SK-N-SH (cell line): ENCODE data around the gene C13orf42. TPM values are rescaled to one million over a fixed set of nuclear protein-coding genes. Genes with fewer than 3 reads are reported as not detected.

Experiments
- CTCF ChIA-PET: fragments of 300-600, 350-600 bp; formaldehyde crosslinking; extraction: SDS; loops from one replicate; lab custom pipeline; 2021; lab: Yijun Ruan, JAX
- POLR2A ChIA-PET: fragments of 350-600 bp; sonication (Branson Sonifier 250); formaldehyde crosslinking; extraction: SDS; loops from one replicate; lab custom pipeline; 2020; ENCODE audit warnings: antibody characterized with exemption, inconsistent platforms; lab: Yijun Ruan, JAX
- DNase-seq: peaks from one replicate; pipeline ENCODE4 v3.0.0; 2012
- H2AFZ ChIP-seq: fragments of 200-600 bp; sonication (generic); 2 replicates; pipeline ENCODE4 v1.8.1; 2016; ENCODE audit warnings: antibody characterized with exemption, mild to moderate bottlenecking, low read depth
- H3F3A ChIP-seq: fragments of 200-600 bp; sonication (generic); replicated peaks from 2 replicates; pipeline ENCODE3; 2016; ENCODE audit warnings: antibody characterized with exemption, mild to moderate bottlenecking; ENCODE audit not compliant: insufficient read depth
- H3K27ac ChIP-seq, 2 experiments: fragments of 200-500 bp in 1 of 2; fragments of 200-600 bp in 1 of 2; sonication (Bioruptor generic) in 1 of 2; sonication (generic), shearing (Covaris generic) in 1 of 2; 2 replicates each; pipeline versions ENCODE4 v1.5.1 to v1.6.1; 2014 to 2016; ENCODE audit warnings: low read depth in 2 of 2, inconsistent platforms in 1 of 2, low read length in 1 of 2, mild to moderate bottlenecking in 1 of 2, mixed read lengths in 1 of 2
- H3K27me3 ChIP-seq: fragments of 200-600 bp; sonication (generic), shearing (Covaris generic); 2 replicates; pipeline ENCODE4 v1.6.1; 2016; ENCODE audit warnings: mixed run types; ENCODE audit not compliant: insufficient read depth
- H3K36me3 ChIP-seq, 2 experiments: fragments of 200-500 bp in 1 of 2; fragments of 200-600 bp in 1 of 2; sonication (Bioruptor generic) in 1 of 2; sonication (generic) in 1 of 2; replicated peaks in 1 of 2; 2 replicates each; pipeline versions ENCODE3 to v1.5.1; 2014 to 2016; ENCODE audit warnings: low read length in 1 of 2, mild to moderate bottlenecking in 1 of 2; ENCODE audit not compliant: insufficient read depth in 2 of 2, control insufficient read depth in 1 of 2
- H3K4me1 ChIP-seq, 2 experiments: fragments of 200-500 bp in 1 of 2; fragments of 200-600 bp in 1 of 2; sonication (Bioruptor generic) in 1 of 2; sonication (generic), shearing (Covaris generic) in 1 of 2; 2 replicates each; pipeline versions ENCODE4 v1.5.1 to v1.6.1; 2014 to 2016; ENCODE audit warnings: low read depth in 1 of 2, low read length in 1 of 2, mixed run types in 1 of 2; ENCODE audit not compliant: insufficient read depth in 2 of 2, control insufficient read depth in 1 of 2
- H3K4me2 ChIP-seq: fragments of 200-600 bp; sonication (generic), shearing (Covaris generic); 2 replicates; pipeline ENCODE4 v1.6.1; 2017; ENCODE audit warnings: mixed run types
- H3K4me3 ChIP-seq, 2 experiments: fragments of 200-500 bp in 1 of 2; fragments of 200-600 bp in 1 of 2; sonication (Bioruptor generic) in 1 of 2; sonication (generic), shearing (Covaris generic) in 1 of 2; 2 replicates each; pipeline versions ENCODE4 v1.5.1 to v1.8.1; 2014 to 2016; ENCODE audit warnings: low read depth in 2 of 2, inconsistent platforms in 1 of 2, low read length in 1 of 2, mild to moderate bottlenecking in 1 of 2, mixed read lengths in 1 of 2, moderate library complexity in 1 of 2
- H3K79me2 ChIP-seq: fragments of 200-600 bp; sonication (generic); 2 replicates; pipeline ENCODE4 v1.8.1; 2017; ENCODE audit warnings: mild to moderate bottlenecking; ENCODE audit not compliant: insufficient read depth
- H3K9ac ChIP-seq: fragments of 200-600 bp; sonication (generic); 2 replicates; pipeline ENCODE4 v1.6.1; 2017; ENCODE audit warnings: mixed run types
- H3K9me2 ChIP-seq: fragments of 200-600 bp; sonication (generic); 2 replicates; pipeline ENCODE4 v1.6.1; 2017; ENCODE audit warnings: mixed run types
- H3K9me3 ChIP-seq: fragments of 200-600 bp; sonication (generic); 2 replicates; pipeline ENCODE4 v1.6.1; 2017; ENCODE audit warnings: mixed run types, mild to moderate bottlenecking, moderate library complexity
- H4K20me1 ChIP-seq: fragments of 200-600 bp; sonication (generic); 2 replicates; pipeline ENCODE4 v1.6.1; 2017; ENCODE audit warnings: mild to moderate bottlenecking, mixed run types; ENCODE audit not compliant: insufficient read depth
- CHD2 ChIP-seq: fragments of 150-350 bp; IDR thresholded peaks from 2 replicates; pipeline ENCODE4 v1.6.1; 2018; ENCODE audit warnings: low read length; ENCODE audit not compliant: partially characterized antibody
- ELF1 ChIP-seq: IDR thresholded peaks from 2 replicates; pipeline ENCODE4 v1.4.0; 2012
- FOXM1 ChIP-seq: IDR thresholded peaks from 2 replicates; pipeline ENCODE4 v1.4.0; 2012; ENCODE audit warnings: low read depth, mild to moderate bottlenecking
- GATA2 ChIP-seq: sonication (generic); formaldehyde crosslinking; IDR thresholded peaks from 2 replicates; pipeline ENCODE4 v1.5.0; 2020; ENCODE audit warnings: mild to moderate bottlenecking, missing genetic modification reagents
- MEF2A ChIP-seq: IDR thresholded peaks from 2 replicates; pipeline ENCODE4 v1.4.0; 2012; ENCODE audit warnings: low read depth, borderline replicate concordance
- MXI1 ChIP-seq: IDR thresholded peaks from 2 replicates; pipeline ENCODE4 v1.6.1; 2012; ENCODE audit warnings: mild to moderate bottlenecking, low read depth, low read length, improper control_type of control experiment
- NFIC ChIP-seq: IDR thresholded peaks from 2 replicates; pipeline ENCODE4 v1.4.0; 2012; ENCODE audit warnings: borderline replicate concordance
- RCOR1 ChIP-seq: fragments of 150-350 bp; IDR thresholded peaks from 2 replicates; pipeline ENCODE4 v1.6.1; 2017; ENCODE audit warnings: antibody characterized with exemption, low read length
- RFX5 ChIP-seq: IDR thresholded peaks from 2 replicates; pipeline ENCODE4 v1.6.1; 2012; ENCODE audit warnings: mild to moderate bottlenecking, improper control_type of control experiment, low read length
- RXRA ChIP-seq: IDR thresholded peaks from 2 replicates; pipeline ENCODE4 v1.4.0; 2012; ENCODE audit warnings: low read depth, mild to moderate bottlenecking, borderline replicate concordance
- SMC3 ChIP-seq: IDR thresholded peaks from 2 replicates; pipeline ENCODE4 v1.6.1; 2012; ENCODE audit warnings: low read depth, low read length, improper control_type of control experiment
- TAF1 ChIP-seq: IDR thresholded peaks from 2 replicates; pipeline ENCODE4 v1.6.1; 2012; ENCODE audit warnings: low read depth, mild to moderate bottlenecking, low read length, moderate library complexity, borderline replicate concordance
- USF2 ChIP-seq: fragments of 150-350 bp; IDR thresholded peaks from 2 replicates; pipeline ENCODE4 v1.6.1; 2017; ENCODE audit warnings: antibody characterized with exemption, low read length, low read depth, borderline replicate concordance
- WGBS: methylation state at CpG from one replicate; pipeline ENCODE4 v1.1.6; 2017; ENCODE audit warnings: low lambda C conversion rate; 5-methylcytosine and 5-hydroxymethylcytosine counted together
- polyA plus RNA-seq, 3 experiments: library from polyadenylated mRNA; depleted of rRNA; stranded (reverse); fragments of >200 nt; gene quantifications; 2 replicates each; pipeline ENCODE4 v1.2.3, GENCODE V29; 2012

Gene C13orf42
- polyA plus RNA-seq, 1 of the 3 experiments (the other 2 are of a cell fraction): not detected

DNA sequence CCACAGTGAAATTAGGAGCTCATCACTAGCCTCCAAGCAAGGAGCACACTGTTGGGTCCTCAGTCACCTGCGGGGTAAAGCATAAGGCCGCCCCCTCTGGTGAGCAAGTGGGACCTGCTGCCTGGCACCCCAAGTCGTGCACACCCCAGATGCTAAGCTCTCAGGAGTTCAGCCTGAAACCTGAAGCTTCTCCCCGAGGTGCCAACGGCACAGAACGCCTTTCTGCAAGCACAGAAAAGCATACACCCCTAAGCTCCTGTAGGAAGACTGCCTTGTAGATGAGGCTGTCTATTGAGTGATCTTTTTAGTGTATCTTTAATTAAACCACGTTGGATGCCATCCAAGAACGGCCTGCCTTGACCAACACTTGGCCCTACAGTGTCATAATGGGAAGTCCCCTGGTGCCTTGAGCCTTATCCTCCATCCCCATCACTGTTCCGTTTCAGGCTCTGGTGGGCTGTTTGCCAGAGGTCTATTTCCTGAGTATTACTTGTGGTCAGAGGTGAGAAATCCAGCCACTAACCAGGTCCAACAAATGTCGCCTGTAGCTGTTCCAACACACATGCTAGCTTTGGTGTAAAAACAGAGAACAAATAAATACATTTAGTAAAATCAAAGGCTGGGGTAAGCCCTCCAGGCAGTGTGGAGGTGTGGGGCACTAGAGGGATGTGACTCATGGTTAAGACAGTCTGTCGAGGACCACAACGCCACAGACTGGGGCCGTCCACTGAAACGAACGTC is 44.8 kb downstream of the C13orf42 start:
- Histone ChIP-seq H3K27ac (no peak overlapping the region), H3K79me2 (no peaks in the 10 kb centered on the region), H3K4me2 (no peak overlapping the region), H3K27me3 (no peaks in the 10 kb centered on the region; the same call in 1 of the 2 replicates), H3K4me1 (peaks cover 10 to 18% of the 10 kb centered on the region in 2 experiments; a peak in 2 of 4 replicates), H3F3A (no peaks in the 10 kb centered on the region), H2AFZ (0 out of 2 replicates have a peak overlapping the region, but pooled peaks have one; percentile 4), H3K9ac (no peak overlapping the region), H3K4me3 (no peak overlapping the region), H3K36me3 (no peaks in the 10 kb centered on the region), H4K20me1 (no peaks in the 10 kb centered on the region), H3K9me2 (no peaks in the 10 kb centered on the region), H3K9me3 (no peaks in the 10 kb centered on the region)
- ChIA-PET POLR2A (no interaction called here), CTCF (interaction anchor here (0.9 to 2.1 kb wide), 8 partner anchors 8 to 1090 kb away, joined by 3 to 7 read pairs (median 4); partner anchors contain the start of gene TRIM13)
- no peak for DNase-seq
- WGBS: 41% methylated on average over 12 of the region's 15 CpGs
- TF ChIP-seq GATA2 (CRISPR knock-in tag) (0 out of 2 replicates have a peak, but pooled peaks have one; percentile 8), MEF2A (no peak)

GRCh38 chr13:51065372-51066090 is 45.5 kb downstream of the C13orf42 start:
- H3K9me3 ChIP-seq: no peaks in the 10 kb centered on the region
- H4K20me1 ChIP-seq: no peaks in the 10 kb centered on the region
- H3K4me2 ChIP-seq: no peak overlapping the region
- ChIA-PET POLR2A (no interaction called here), CTCF (interaction anchor here (0.9 to 2.1 kb wide), 5 partner anchors 8 to 1089 kb away, joined by 3 to 7 read pairs (median 4); partner anchors contain the start of gene TRIM13)
- H3F3A ChIP-seq: no peaks in the 10 kb centered on the region
- H2AFZ ChIP-seq: no peak overlapping the region
- H3K4me1 ChIP-seq: peaks cover 10 to 18% of the 10 kb centered on the region in 2 experiments; a peak in 2 of 4 replicates
- DNase-seq: no peak
- H3K27me3 ChIP-seq: no peaks in the 10 kb centered on the region; the same call in 1 of the 2 replicates
- H3K9ac ChIP-seq: no peak overlapping the region
- no peaks in the 10 kb centered on the region for H3K36me3 ChIP-seq
- H3K9me2 ChIP-seq: no peaks in the 10 kb centered on the region
- TF ChIP-seq NFIC (no peak), CHD2 (no peak), RXRA (no peak), MXI1 (no peak), ELF1 (no peak), RFX5 (no peak), USF2 (no peak), SMC3 (no peak), FOXM1 (no peak), MEF2A (no peak), TAF1 (no peak), RCOR1 (no peak), GATA2 (CRISPR knock-in tag) (no peak)
- WGBS: 87% methylated on average over 10 of the region's 10 CpGs
- H3K27ac ChIP-seq: no peak overlapping the region
- H3K4me3 ChIP-seq: no peak overlapping the region
- no peaks in the 10 kb centered on the region for H3K79me2 ChIP-seq
